Panc1 (cell line): ENCODE measurements around the gene GFER. TPM values are rescaled to one million over a fixed set of nuclear protein-coding genes. Genes with fewer than 3 reads are reported as not detected.

ENCODE experiments used
- ATAC-seq: fragments of 200-7000 bp; cut with Tn5 transposase; 2 replicates; pipeline ENCODE4 v1.9.1; 2020; ENCODE audit warnings: mild to moderate bottlenecking, moderate library complexity
- BruUV-seq: library from RNA; stranded (reverse); fragments of 400-500 nt; replicated peaks from 2 replicates; lab custom pipeline; 2021; lab: Mats Ljungman, UMichigan
- CTCF ChIA-PET: fragments of 300-600 bp; sonication (Branson Sonifier 250); formaldehyde crosslinking; loops from one replicate; lab custom pipeline; 2022; ENCODE audit warnings: antibody characterized with exemption; lab: Charles Lee
- POLR2A ChIA-PET: fragments of 300-600 bp; sonication (Branson Sonifier 250); formaldehyde crosslinking; loops from one replicate; lab custom pipeline; 2022; ENCODE audit warnings: antibody characterized with exemption; lab: Charles Lee
- DNase-seq: peaks from one replicate; pipeline ENCODE4 v3.0.0-alpha.2; 2010; ENCODE audit warnings: low read depth, low spot score
- H3K27ac ChIP-seq: 2 replicates; pipeline ENCODE4 v1.5.1; 2011; ENCODE audit warnings: mild to moderate bottlenecking, low read length, inconsistent platforms
- H3K27me3 ChIP-seq: fragments of 200-500 bp; sonication (Bioruptor generic); 2 replicates; pipeline ENCODE4 v1.6.0; 2014; ENCODE audit warnings: low read length, inconsistent platforms; ENCODE audit not compliant: control insufficient read depth, insufficient read depth
- H3K36me3 ChIP-seq: fragments of 200-500 bp; sonication (Bioruptor generic); 2 replicates; pipeline ENCODE4 v1.5.1; 2014; ENCODE audit warnings: inconsistent platforms, mild to moderate bottlenecking, low read length, moderate library complexity; ENCODE audit not compliant: control insufficient read depth, insufficient read depth
- H3K4me1 ChIP-seq: 2 replicates; pipeline ENCODE4 v1.5.1; 2011; ENCODE audit warnings: inconsistent platforms, mild to moderate bottlenecking, low read length, moderate library complexity; ENCODE audit not compliant: control insufficient read depth, insufficient read depth
- H3K4me3 ChIP-seq, 2 experiments: 2 replicates each; pipeline ENCODE4 v1.5.1; 2011 to 2012; ENCODE audit warnings: low read depth in 2 of 2, low read length in 2 of 2, mild to moderate bottlenecking in 2 of 2, inconsistent platforms in 1 of 2, moderate library complexity in 1 of 2
- H3K9me3 ChIP-seq: fragments of 200-500 bp; sonication (Bioruptor generic); 2 replicates; pipeline ENCODE4 v1.5.1; 2014; ENCODE audit warnings: low read depth, mild to moderate bottlenecking, inconsistent platforms, low read length, moderate library complexity; ENCODE audit not compliant: control insufficient read depth, insufficient read depth
- CTCF ChIP-seq: fragments of 450-650 bp; IDR thresholded peaks from 2 replicates; pipeline ENCODE4 v1.5.1; 2017; ENCODE audit warnings: mild to moderate bottlenecking
- POLR2AphosphoS5 ChIP-seq: IDR thresholded peaks from 2 replicates; pipeline ENCODE4 v1.6.1; 2012; ENCODE audit warnings: mild to moderate bottlenecking, low read depth, low read length, moderate library complexity
- REST ChIP-seq, 2 experiments: IDR thresholded peaks; 2 replicates each; pipeline ENCODE4 v1.6.1; 2011 to 2012; ENCODE audit warnings: low read depth in 2 of 2, control low read depth in 1 of 2, low read length in 1 of 2, mild to moderate bottlenecking in 1 of 2, moderate library complexity in 1 of 2; ENCODE audit not compliant: insufficient read depth in 1 of 2
- SIN3A ChIP-seq: IDR thresholded peaks from 2 replicates; pipeline ENCODE4 v1.6.1; 2012; ENCODE audit warnings: low read depth, mild to moderate bottlenecking, low read length, moderate library complexity, borderline replicate concordance; ENCODE audit not compliant: insufficient read depth
- TCF7L2 ChIP-seq: IDR thresholded peaks from 2 replicates; pipeline ENCODE4 v1.6.1; 2011; ENCODE audit warnings: mild to moderate bottlenecking, low read depth, low read length, inconsistent platforms
- in situ Hi-C: cut with HindIII; loops from 2 replicates; pipeline ENCODE4 v1.10.0; 2016; ENCODE audit warnings: low sequenced_read_pairs, low pct_unique_long_range_greater_than_20kb
- intact Hi-C: fragments of 100-400 bp; cut with micrococcal nuclease; formaldehyde crosslinking; loops from one replicate; pipeline ENCODE4 v1.10.0; 2022; ENCODE audit not compliant: unreplicated experiment
- total RNA-seq: library from RNA; stranded (reverse); gene quantifications from one replicate; pipeline ENCODE4 v1.2.1, GENCODE V29; 2021; ENCODE audit not compliant: unreplicated experiment

Gene GFER
- total RNA-seq, 1 experiment from 2014 or later: 49.2 TPM

GRCh38 chr16:2025878-2026460 lies 42.0 kb downstream of the GFER start:
- ChIA-PET CTCF (interaction anchor here (0.9 kb wide), 1 partner anchor 200 kb away, joined by 3 read pairs; no protein-coding TSS in a partner anchor), POLR2A (no interaction called here)
- H3K4me1 ChIP-seq: peaks cover 51% of the 10 kb centered on the region
- DNase-seq: no peak
- H3K9me3 ChIP-seq: no peaks in the 10 kb centered on the region
- no peaks in the 10 kb centered on the region for H3K27me3 ChIP-seq
- intact Hi-C loops: loop anchor here (10.0 kb wide), 1 partner anchor 119 kb away; the partner anchor contains the start of gene RAB26
- BruUV-seq: no TSS peak
- TF ChIP-seq REST (IDR thresholded peaks at IDR 0.05; ENCODE audit: insufficient read depth in 1 of 2, low read depth in 2 of 2, low read length in 1 of 2): no peak
- no peak for TF ChIP-seq CTCF
- no peak for TF ChIP-seq TCF7L2
- TF ChIP-seq POLR2AphosphoS5: no peak
- no peak for TF ChIP-seq SIN3A
- peak overlapping the region; percentile 29 to 52 for H3K4me3 ChIP-seq
- ATAC-seq: no peak
- no peaks in the 10 kb centered on the region for H3K36me3 ChIP-seq
- H3K27ac ChIP-seq: peak overlapping the region; percentile 77
- in situ Hi-C loops: no loop called here

GRCh38 chr16:2026461-2027023 lies 42.5 kb downstream of the GFER start, which contains the start of gene NHERF2:
NHERF2 (plus strand) TSS chr16:2026902; CDS start chr16:2027006, 104 bp downstream.
- TF ChIP-seq POLR2AphosphoS5 (no peak), CTCF (no peak), REST (IDR thresholded peaks at IDR 0.05; ENCODE audit: insufficient read depth in 1 of 2, low read depth in 2 of 2, low read length in 1 of 2) (no peak), TCF7L2 (no peak), SIN3A (no peak)
- peak within 1 kb of the TSS; percentile 77 for H3K27ac ChIP-seq
- BruUV-seq: no TSS peak
- peaks cover 57% of the 10 kb centered on the region for H3K4me1 ChIP-seq
- ChIA-PET CTCF (interaction anchor here (0.6 kb wide), 1 partner anchor 30 kb away, joined by 6 read pairs; no protein-coding TSS in a partner anchor), POLR2A (interaction anchor here (0.6 kb wide), 1 partner anchor 148 kb away, joined by 4 read pairs; no protein-coding TSS in a partner anchor)
- intact Hi-C loops: loop anchor here (10.0 kb wide), 1 partner anchor 118 kb away; the partner anchor contains the start of gene RAB26
- H3K27me3 ChIP-seq: no peaks in the 10 kb centered on the region
- DNase-seq: no peak
- ATAC-seq: peak; percentile 43
- no peaks in the 10 kb centered on the region for H3K36me3 ChIP-seq
- H3K4me3 ChIP-seq: peak within 1 kb of the TSS; percentile 54 to 59
- in situ Hi-C loops: no loop called here
- H3K9me3 ChIP-seq: no peaks in the 10 kb centered on the region
